ENCODE results near the gene LILRA6.
"Not testable (repeated sequence)": the region's sequence is repeated elsewhere in the genome, so short reads cannot be mapped to it uniquely, and the experiment has no call there.

- not testable (repeated sequence) for TF ChIP-seq NFRKB (IDR thresholded peaks at IDR 0.05); FOXM1 (IDR thresholded peaks at IDR 0.05; ENCODE audit: borderline replicate concordance); LEF1 (IDR thresholded peaks at IDR 0.05; ENCODE audit: borderline replicate concordance); FOXA1 (IDR thresholded peaks at IDR 0.05)
Observed at GRCh38 chr19:54243809-54244208, 1.2 kb upstream of the LILRA6 start.

All from HEK293T (cell line).